T-helper 1 cell treated with Interleukin-12 subunit alpha and Interleukin-12 subunit beta and Interleukin-4 antibody, amounts not matched to agents 30 μg/mL and 1 μg/mL, for 36 hours (primary cell): ENCODE measurements around the gene C1QTNF9B.
"Not testable (repeated sequence)": the region's sequence is repeated elsewhere in the genome, so short reads cannot be mapped to it uniquely, and the experiment has no call there.

ENCODE experiments used
- H3K27ac Mint-ChIP-seq: one replicate; pipeline ENCODE4 v1.8.0; 2021; ENCODE audit warnings: mild to moderate bottlenecking, mixed read lengths
- H3K27me3 Mint-ChIP-seq: one replicate; pipeline ENCODE4 v1.8.0; 2021; ENCODE audit warnings: low read depth, mixed read lengths
- H3K36me3 Mint-ChIP-seq: one replicate; pipeline ENCODE4 v1.8.0; 2021; ENCODE audit warnings: low read depth, mixed read lengths
- H3K4me1 Mint-ChIP-seq: one replicate; pipeline ENCODE4 v1.8.0; 2021; ENCODE audit warnings: low read depth, mixed read lengths
- H3K4me3 Mint-ChIP-seq: one replicate; pipeline ENCODE4 v1.8.0; 2021; ENCODE audit warnings: mild to moderate bottlenecking, moderate library complexity, mixed read lengths
- H3K9me3 Mint-ChIP-seq: one replicate; pipeline ENCODE4 v1.8.0; 2021; ENCODE audit warnings: mixed read lengths

Gene C1QTNF9B

GRCh38 chr13:23897452-23897919 is at the start of gene C1QTNF9B:
Gene C1QTNF9B (minus strand): TSS chr13:23897502.
- not testable (repeated sequence) for H3K4me3 Mint-ChIP-seq, H3K4me1 Mint-ChIP-seq, H3K9me3 Mint-ChIP-seq, H3K27ac Mint-ChIP-seq, H3K36me3 Mint-ChIP-seq
- H3K27me3 Mint-ChIP-seq, result peaks cover 11% of the 10 kb centered on the region

DNA sequence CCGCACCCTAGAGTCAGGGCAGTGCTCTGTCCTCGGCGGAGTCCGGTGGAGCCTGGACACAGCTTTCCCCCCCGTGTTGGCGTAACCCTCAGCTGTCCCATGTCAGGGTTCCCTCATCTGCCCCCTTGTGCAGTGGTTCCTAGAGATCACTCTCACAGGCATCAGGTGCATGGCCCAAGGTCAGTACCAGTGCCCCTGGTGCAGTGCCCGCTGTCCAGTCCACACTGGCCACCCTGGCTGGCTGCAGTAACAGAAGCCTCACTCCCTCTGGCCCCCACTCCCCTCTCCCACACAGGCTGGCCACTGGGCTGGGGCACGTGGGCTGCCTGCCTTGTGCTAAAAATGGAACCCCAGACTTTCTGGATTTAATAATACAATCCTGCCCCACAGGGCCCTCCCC is 49.6 kb upstream of the C1QTNF9B start:
- H3K36me3 Mint-ChIP-seq, result no peaks in the 10 kb centered on the region
- H3K27ac Mint-ChIP-seq, result no peak overlapping the region
- H3K27me3 Mint-ChIP-seq, result peaks cover 27% of the 10 kb centered on the region
- no peaks in the 10 kb centered on the region for H3K9me3 Mint-ChIP-seq
- no peaks in the 10 kb centered on the region for H3K4me1 Mint-ChIP-seq
- no peak overlapping the region for H3K4me3 Mint-ChIP-seq

DNA sequence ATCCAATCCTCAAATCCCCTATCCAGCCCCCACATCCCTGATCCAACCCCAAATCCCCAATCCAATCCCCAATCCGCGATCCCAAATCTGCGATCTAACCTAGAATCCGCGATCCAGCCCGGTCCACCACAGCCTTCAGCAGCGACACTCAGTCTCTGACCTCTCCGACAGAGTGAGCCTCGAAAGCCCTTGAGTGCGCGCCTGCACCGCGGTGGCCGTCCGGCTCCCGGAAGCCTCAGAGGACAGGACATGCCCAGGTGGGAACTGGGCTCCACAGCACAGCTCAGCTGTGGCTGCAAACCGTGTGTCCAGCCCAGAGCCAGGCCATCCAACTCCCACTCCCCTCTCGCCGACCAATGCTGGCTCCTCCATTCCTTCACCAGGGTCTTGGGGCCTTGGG is 48.8 kb upstream of the C1QTNF9B start:
- H3K9me3 Mint-ChIP-seq, result no peaks in the 10 kb centered on the region
- no peaks in the 10 kb centered on the region for H3K36me3 Mint-ChIP-seq
- no peak overlapping the region for H3K4me3 Mint-ChIP-seq
- no peak overlapping the region for H3K27ac Mint-ChIP-seq
- H3K4me1 Mint-ChIP-seq, result no peaks in the 10 kb centered on the region
- H3K27me3 Mint-ChIP-seq, result peaks cover 31% of the 10 kb centered on the region

DNA sequence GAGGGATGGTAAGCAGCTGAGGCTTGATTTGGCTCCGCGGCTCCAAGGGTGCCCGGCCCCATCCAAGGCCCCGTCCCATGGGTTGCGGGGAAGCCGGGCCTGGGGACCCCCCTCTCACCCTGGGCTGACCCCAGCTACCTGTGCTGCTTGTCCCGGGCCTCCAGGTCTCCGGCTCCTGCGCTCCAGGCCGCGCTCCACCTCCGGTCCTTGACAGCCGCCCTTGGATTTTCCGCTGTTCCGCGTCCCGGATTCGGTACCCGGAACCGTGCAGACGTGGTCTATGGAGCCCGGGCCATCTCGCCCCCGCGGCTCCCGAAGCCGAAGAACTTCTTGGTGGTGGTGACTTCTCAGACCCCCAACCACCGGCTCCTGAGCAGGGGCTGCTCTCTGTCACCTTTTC is 48.3 kb upstream of the C1QTNF9B start:
- Mint-ChIP-seq H3K36me3 (no peaks in the 10 kb centered on the region), H3K9me3 (no peaks in the 10 kb centered on the region), H3K4me3 (no peak overlapping the region), H3K27me3 (peaks cover 33% of the 10 kb centered on the region), H3K4me1 (no peaks in the 10 kb centered on the region), H3K27ac (no peak overlapping the region)

DNA sequence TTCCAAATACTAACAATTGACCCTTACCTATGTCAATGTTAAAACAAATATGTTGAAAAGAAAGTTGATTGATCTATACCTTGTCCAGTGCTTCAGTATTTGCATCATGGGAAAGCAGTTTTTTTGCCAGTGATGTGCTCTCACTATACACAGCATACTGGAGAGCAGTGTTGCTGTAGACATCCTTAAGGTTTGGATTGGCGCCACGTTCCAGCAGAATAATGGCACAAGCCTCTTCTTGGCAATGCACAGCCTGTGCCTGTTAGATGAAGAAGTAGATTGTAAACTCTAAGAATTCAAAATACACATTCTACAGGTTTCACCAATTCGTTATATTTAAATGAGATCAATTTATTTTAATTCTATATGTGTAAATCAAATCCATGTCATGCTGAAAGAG is 43.9 kb upstream of the C1QTNF9B start:
- Mint-ChIP-seq H3K4me3 (no peak overlapping the region), H3K27ac (no peak overlapping the region), H3K36me3 (peaks cover 2% of the 10 kb centered on the region), H3K4me1 (no peaks in the 10 kb centered on the region), H3K9me3 (no peaks in the 10 kb centered on the region), H3K27me3 (peaks cover 65% of the 10 kb centered on the region)

- not testable (repeated sequence) for H3K4me1 Mint-ChIP-seq, H3K4me3 Mint-ChIP-seq, H3K27ac Mint-ChIP-seq, H3K36me3 Mint-ChIP-seq, H3K9me3 Mint-ChIP-seq
- H3K27me3 Mint-ChIP-seq, result peaks cover 65% of the 10 kb centered on the region
These were observed 42.4 kb upstream of the C1QTNF9B start for GRCh38 chr13:23939666-23940065.

DNA sequence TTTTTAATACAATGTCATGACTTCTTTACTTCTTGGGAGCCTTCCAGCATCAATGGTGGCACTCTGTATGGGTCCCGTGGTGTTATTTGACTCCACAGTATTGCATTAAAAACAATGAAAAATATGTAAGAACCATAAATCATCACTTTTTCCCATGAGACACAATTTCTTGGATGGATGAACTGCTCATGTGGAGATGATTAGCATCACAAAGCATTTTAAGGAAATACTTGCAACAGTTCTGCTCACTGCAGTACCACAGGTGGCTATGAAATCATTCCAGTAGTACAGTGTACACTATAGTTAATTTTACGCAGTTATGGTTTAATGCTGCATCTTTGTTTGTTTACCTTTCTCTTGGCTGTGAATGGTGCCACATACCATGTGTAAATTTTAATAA is 37.2 kb upstream of the C1QTNF9B start:
- Mint-ChIP-seq H3K4me3 (no peak overlapping the region), H3K9me3 (no peaks in the 10 kb centered on the region), H3K36me3 (peaks cover 2% of the 10 kb centered on the region), H3K4me1 (no peaks in the 10 kb centered on the region), H3K27me3 (peaks cover 60% of the 10 kb centered on the region), H3K27ac (no peak overlapping the region)

DNA sequence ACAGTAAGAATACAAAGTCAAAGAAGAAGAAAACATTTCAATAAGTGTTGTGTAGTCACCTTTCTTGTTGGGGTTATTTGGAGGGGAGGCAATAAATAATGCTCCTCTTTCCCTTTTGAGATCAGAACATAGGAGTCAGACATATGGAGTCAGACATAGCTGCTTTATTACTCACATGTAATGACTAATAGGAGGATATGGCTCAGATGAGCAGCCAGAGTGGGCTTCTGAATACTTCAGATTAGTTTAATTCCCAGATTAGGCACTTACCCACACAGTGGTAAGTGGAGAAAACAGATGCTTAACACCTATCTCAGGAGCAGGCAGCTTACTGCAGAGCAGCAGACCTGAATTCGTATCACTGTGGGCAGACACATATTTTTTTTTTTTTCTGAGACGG is 31.7 kb upstream of the C1QTNF9B start:
- no peaks in the 10 kb centered on the region for H3K4me1 Mint-ChIP-seq
- no peaks in the 10 kb centered on the region for H3K9me3 Mint-ChIP-seq
- no peak overlapping the region for H3K27ac Mint-ChIP-seq
- H3K4me3 Mint-ChIP-seq, result no peak overlapping the region
- peaks cover 53% of the 10 kb centered on the region for H3K27me3 Mint-ChIP-seq
- H3K36me3 Mint-ChIP-seq, result no peaks in the 10 kb centered on the region

DNA sequence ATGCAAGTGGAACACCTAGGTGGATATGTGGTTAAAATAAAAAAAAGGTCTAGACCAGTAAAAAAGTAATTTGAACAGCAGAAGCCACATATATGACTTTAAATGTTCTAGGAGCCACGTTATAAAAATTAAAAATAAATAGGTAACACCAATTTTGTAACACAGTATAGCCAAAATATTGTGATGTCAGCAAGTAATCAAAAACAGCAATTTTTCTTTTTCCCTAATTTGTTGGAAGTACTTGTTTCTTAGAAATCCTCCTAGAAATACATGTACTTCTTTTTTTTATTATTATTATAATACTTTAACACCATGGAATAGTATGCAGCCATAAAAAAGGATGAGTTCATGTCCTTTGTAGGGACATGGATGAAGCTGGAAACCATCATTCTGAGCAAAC is 25.7 kb upstream of the C1QTNF9B start:
- no peak overlapping the region for H3K27ac Mint-ChIP-seq
- H3K4me3 Mint-ChIP-seq, result no peak overlapping the region
- peaks cover 46% of the 10 kb centered on the region for H3K27me3 Mint-ChIP-seq
- H3K36me3 Mint-ChIP-seq, result no peaks in the 10 kb centered on the region
- no peaks in the 10 kb centered on the region for H3K9me3 Mint-ChIP-seq
- H3K4me1 Mint-ChIP-seq, result peaks cover 10% of the 10 kb centered on the region

- Mint-ChIP-seq H3K4me1 (peaks cover 10% of the 10 kb centered on the region), H3K4me3 (no peak overlapping the region), H3K27me3 (peaks cover 53% of the 10 kb centered on the region), H3K9me3 (no peaks in the 10 kb centered on the region), H3K27ac (no peak overlapping the region), H3K36me3 (no peaks in the 10 kb centered on the region)
These were observed 25.0 kb upstream of the C1QTNF9B start for GRCh38 chr13:23922005-23922932.

DNA sequence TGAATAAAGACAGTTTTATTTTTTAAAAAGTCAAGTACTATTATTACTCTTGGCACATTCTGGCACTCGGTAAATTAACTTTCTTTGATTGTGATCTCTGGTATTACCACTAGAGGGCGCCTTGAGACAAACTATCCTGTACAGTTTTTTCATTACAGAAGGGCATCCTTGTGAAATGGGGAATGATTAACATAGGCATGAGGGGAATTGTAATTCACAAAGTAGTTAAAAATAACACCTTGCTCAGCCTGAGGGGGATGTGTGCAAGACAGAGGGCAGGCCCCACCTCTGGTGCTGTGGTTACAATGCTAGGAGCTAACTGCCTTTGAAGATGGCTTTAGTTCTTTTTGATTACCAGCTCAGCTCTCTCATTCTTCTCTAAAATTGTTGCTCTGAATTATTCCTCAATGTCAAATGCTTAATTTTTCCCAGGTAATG is 24.2 kb upstream of the C1QTNF9B start:
- Mint-ChIP-seq H3K9me3 (no peaks in the 10 kb centered on the region), H3K4me3 (no peak overlapping the region), H3K27me3 (peaks cover 55% of the 10 kb centered on the region), H3K36me3 (no peaks in the 10 kb centered on the region), H3K27ac (no peak overlapping the region), H3K4me1 (peaks cover 10% of the 10 kb centered on the region)

DNA sequence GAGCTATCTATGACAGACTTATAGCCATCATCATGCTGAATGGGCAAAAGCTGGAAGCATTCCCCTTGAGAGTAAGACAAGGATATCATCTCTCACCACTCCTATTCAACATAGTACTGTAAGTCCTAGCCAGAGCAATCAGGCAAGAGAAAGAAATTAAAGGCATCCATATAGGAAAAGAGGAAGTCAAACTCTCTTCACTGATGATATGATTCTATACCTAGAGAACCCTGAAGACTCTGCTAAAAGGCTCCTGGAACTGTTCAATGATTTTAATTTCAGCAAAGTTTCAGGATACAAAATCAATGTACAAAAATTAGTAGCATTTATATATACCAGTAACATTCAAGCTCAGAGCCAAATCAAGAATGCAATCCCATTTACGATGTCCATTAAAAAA is 21.7 kb upstream of the C1QTNF9B start:
- peaks cover 10% of the 10 kb centered on the region for H3K4me1 Mint-ChIP-seq
- peaks cover 51% of the 10 kb centered on the region for H3K27me3 Mint-ChIP-seq
- no peak overlapping the region for H3K27ac Mint-ChIP-seq
- H3K9me3 Mint-ChIP-seq, result no peaks in the 10 kb centered on the region
- no peak overlapping the region for H3K4me3 Mint-ChIP-seq
- no peaks in the 10 kb centered on the region for H3K36me3 Mint-ChIP-seq

DNA sequence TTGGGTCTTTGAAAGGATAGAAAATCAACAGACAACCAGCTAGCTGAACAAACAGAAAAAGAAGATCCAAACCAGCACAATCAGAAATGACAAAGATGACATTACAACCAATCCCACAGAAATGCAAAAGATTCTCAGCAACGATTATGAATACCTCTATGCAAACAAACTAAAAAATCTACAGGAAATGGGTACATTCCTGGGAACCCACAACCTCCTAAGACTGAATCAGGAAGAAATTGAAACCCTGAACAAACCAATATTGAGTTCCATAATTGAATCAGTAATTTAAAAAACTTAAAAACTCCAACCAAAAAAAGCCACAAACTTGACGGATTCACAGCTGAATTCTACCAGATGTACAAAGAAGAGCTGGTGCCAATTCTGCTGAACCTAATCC is 20.9 kb upstream of the C1QTNF9B start:
- Mint-ChIP-seq H3K9me3 (no peaks in the 10 kb centered on the region), H3K36me3 (no peaks in the 10 kb centered on the region), H3K27me3 (peaks cover 51% of the 10 kb centered on the region), H3K4me3 (no peak overlapping the region), H3K4me1 (peaks cover 10% of the 10 kb centered on the region), H3K27ac (no peak overlapping the region)

DNA sequence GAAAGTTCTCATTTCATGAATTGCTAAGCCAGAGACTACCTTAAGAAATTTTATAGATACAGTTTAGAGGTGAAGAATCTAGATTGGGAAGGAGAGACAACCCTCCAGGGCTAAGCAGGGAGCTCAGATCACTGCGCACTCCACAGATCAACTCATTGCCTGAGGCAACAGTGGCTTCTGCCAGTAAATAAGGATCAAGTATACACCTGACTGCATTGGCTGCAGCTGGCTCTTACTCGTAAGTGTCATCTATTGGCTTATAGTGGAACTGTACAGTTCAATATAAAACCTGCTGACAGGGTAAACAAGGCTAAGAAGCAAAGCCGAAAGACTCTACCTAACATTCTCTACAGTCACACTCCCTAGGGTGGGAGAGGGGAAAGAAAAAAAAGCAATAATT is 18.0 kb upstream of the C1QTNF9B start:
- peaks cover 3% of the 10 kb centered on the region for H3K4me1 Mint-ChIP-seq
- no peaks in the 10 kb centered on the region for H3K36me3 Mint-ChIP-seq
- H3K9me3 Mint-ChIP-seq, result no peaks in the 10 kb centered on the region
- peaks cover 66% of the 10 kb centered on the region for H3K27me3 Mint-ChIP-seq
- no peak overlapping the region for H3K4me3 Mint-ChIP-seq
- H3K27ac Mint-ChIP-seq, result no peak overlapping the region

- H3K4me3 Mint-ChIP-seq, result no peak overlapping the region
- H3K9me3 Mint-ChIP-seq, result no peaks in the 10 kb centered on the region
- H3K36me3 Mint-ChIP-seq, result no peaks in the 10 kb centered on the region
- no peak overlapping the region for H3K27ac Mint-ChIP-seq
- peaks cover 3% of the 10 kb centered on the region for H3K4me1 Mint-ChIP-seq
- peaks cover 51% of the 10 kb centered on the region for H3K27me3 Mint-ChIP-seq
These were observed 15.2 kb upstream of the C1QTNF9B start for GRCh38 chr13:23912469-23912868.
